ENCODE measurements around the gene POLR2H.

GRCh38 chr3:184409331-184409926, 47.9 kb downstream of the POLR2H start:
- no peak for TF ChIP-seq CTCF (optimal IDR thresholded peaks at IDR 0.05 in 1 of 3, IDR thresholded peaks at IDR 0.05 in 1 of 3, conservative IDR thresholded peaks at IDR 0.05 in 1 of 3; ENCODE audit: extremely low read depth in 1 of 3, insufficient read depth in 2 of 3, low read length in 3 of 3)
- TF ChIP-seq EZH2 (IDR thresholded peaks at IDR 0.05; ENCODE audit: low read length) = no peak
